K562 (cell line): ENCODE results near the gene DLX4. TPM values are rescaled to one million over a fixed set of nuclear protein-coding genes. Genes with fewer than 3 reads are reported as not detected.

ENCODE experiments used
- ATAC-seq: fragments of 200-7000 bp; cut with Tn5 transposase; 3 replicates; pipeline ENCODE4 v1.9.1; 2020; ENCODE audit warnings: moderate library complexity
- BruUV-seq: library from RNA; stranded (reverse); fragments of 400-500 nt; replicated peaks from 2 replicates; lab custom pipeline; 2021; lab: Mats Ljungman, UMichigan
- CTCF ChIA-PET: fragments of 300-600 bp; formaldehyde crosslinking; extraction: SDS; loops from one replicate; lab custom pipeline; 2021; ENCODE audit warnings: low intra/inter-chr PET ratio; lab: Yijun Ruan, JAX
- POLR2A ChIA-PET: fragments of 300-600, 350-650 bp; sonication (Branson Sonifier 250); formaldehyde crosslinking; extraction: SDS; loops from one replicate; lab custom pipeline; 2021; ENCODE audit warnings: antibody characterized with exemption, inconsistent platforms; lab: Yijun Ruan, JAX
- DNase-seq, 4 experiments: peaks; one replicate each; pipeline versions ENCODE4 v3.0.0 to v3.0.0-alpha.2; 2011 to 2018; ENCODE audit warnings: low spot score in 3 of 4, mixed read lengths in 3 of 4; ENCODE audit errors: extremely low read depth in 1 of 4
- FAIRE-seq: peaks from 2 replicates; lab custom pipeline; 2011; peaks lifted over from hg19 to GRCh38; lab: Jason Lieb, UNC
- H2AFZ ChIP-seq: 2 replicates; pipeline ENCODE4 v1.6.0; 2011; ENCODE audit warnings: low read depth, low read length, control low read depth, inconsistent platforms
- H3K27ac ChIP-seq: fragments of 200-600 bp; 3 replicates; pipeline ENCODE4 v1.8.0; 2011; ENCODE audit warnings: low read depth, mild to moderate bottlenecking, control low read depth, inconsistent platforms, low read length, moderate library complexity, mixed read lengths; ENCODE audit errors: extremely low read depth
- H3K27me3 ChIP-seq, 2 experiments: fragments of 300-600 bp in 1 of 2; 2 replicates in 1 of 2; 3 replicates in 1 of 2; pipeline versions ENCODE4 v1.6.0 to v1.8.0; 2011; ENCODE audit warnings: inconsistent platforms in 2 of 2, low read length in 2 of 2, mild to moderate bottlenecking in 1 of 2, mixed read lengths in 1 of 2, moderate library complexity in 1 of 2; ENCODE audit not compliant: control insufficient read depth in 2 of 2, insufficient read depth in 2 of 2
- H3K36me3 ChIP-seq: fragments of 300-600 bp; 3 replicates; pipeline ENCODE4 v1.8.0; 2011; ENCODE audit warnings: mild to moderate bottlenecking, low read length, inconsistent platforms; ENCODE audit not compliant: control insufficient read depth, insufficient read depth
- H3K4me1 ChIP-seq, 2 experiments: fragments of 200-600 bp in 1 of 2; replicated peaks in 1 of 2; 2 replicates in 1 of 2; 3 replicates in 1 of 2; pipeline versions ENCODE4 v1.5.1 to v1.8.0; 2011; ENCODE audit warnings: inconsistent platforms in 2 of 2, low read length in 2 of 2, mild to moderate bottlenecking in 1 of 2, mixed read lengths in 1 of 2, moderate library complexity in 1 of 2; ENCODE audit not compliant: control insufficient read depth in 2 of 2, insufficient read depth in 2 of 2
- H3K4me2 ChIP-seq: 2 replicates; pipeline ENCODE4 v1.6.1; 2011; ENCODE audit warnings: low read length, control low read depth, inconsistent platforms, mixed read lengths; ENCODE audit not compliant: insufficient read depth
- H3K4me3 ChIP-seq: fragments of 200-600 bp; sonication (generic), shearing (Covaris generic); 2 replicates; pipeline ENCODE4 v1.5.1; 2016; ENCODE audit warnings: control low read depth, inconsistent platforms
- H3K79me2 ChIP-seq: fragments of 200-600 bp; 3 replicates; pipeline ENCODE4 v1.8.0; 2011; ENCODE audit warnings: low read length, inconsistent platforms; ENCODE audit not compliant: control insufficient read depth, insufficient read depth
- H3K9ac ChIP-seq, 2 experiments: 2 replicates each; pipeline versions ENCODE4 v1.6.0 to v1.6.1; 2011; ENCODE audit warnings: low read depth in 2 of 2, low read length in 2 of 2, control low read depth in 1 of 2, inconsistent platforms in 1 of 2, mild to moderate bottlenecking in 1 of 2, mixed read lengths in 1 of 2; ENCODE audit not compliant: insufficient read depth in 1 of 2
- H3K9me1 ChIP-seq: one replicate; pipeline ENCODE4 v1.6.0; 2011; ENCODE audit warnings: inconsistent platforms, mild to moderate bottlenecking, low read length, moderate library complexity; ENCODE audit not compliant: control insufficient read depth, insufficient read depth
- H3K9me3 ChIP-seq: replicated peaks from 2 replicates; pipeline ENCODE4 v1.5.1; 2011; ENCODE audit warnings: low read depth, low read length, inconsistent platforms; ENCODE audit not compliant: control insufficient read depth, insufficient read depth
- H4K20me1 ChIP-seq: replicated peaks from 2 replicates; pipeline ENCODE4 v1.6.1; 2011; ENCODE audit warnings: low read length, inconsistent platforms, mixed read lengths; ENCODE audit not compliant: control insufficient read depth, insufficient read depth
- CXXC5 ChIP-seq: fragments of 250-450 bp; sonication (Bioruptor Pico); IDR thresholded peaks from 2 replicates; pipeline ENCODE4 v1.8.0; 2022; ENCODE audit warnings: inconsistent platforms, mild to moderate bottlenecking, moderate library complexity
- E2F5 ChIP-seq: sonication (generic); formaldehyde crosslinking; IDR thresholded peaks from 2 replicates; pipeline ENCODE4 v1.8.0; 2022; ENCODE audit warnings: mild to moderate bottlenecking, missing genetic modification reagents
- FOXK2 ChIP-seq, 2 experiments: fragments of 450-650 bp; IDR thresholded peaks in 1 of 2; conservative IDR thresholded peaks in 1 of 2; 2 replicates each; pipeline ENCODE4 v1.6.1; 2016; ENCODE audit warnings: low read depth in 2 of 2, mild to moderate bottlenecking in 1 of 2
- FOXM1 ChIP-seq, 2 experiments: fragments of 450-650 bp in 1 of 2; sonication (generic) in 1 of 2; formaldehyde crosslinking in 1 of 2; IDR thresholded peaks; 2 replicates each; pipeline versions ENCODE4 v1.6.1 to v1.9.0; 2017 to 2022; ENCODE audit warnings: low read depth in 2 of 2, mild to moderate bottlenecking in 2 of 2, missing genetic modification reagents in 1 of 2, moderate library complexity in 1 of 2
- HDAC1 ChIP-seq, 2 experiments: fragments of 450-650 bp; IDR thresholded peaks; 2 replicates each; pipeline ENCODE4 v1.6.1; 2016 to 2017; ENCODE audit warnings: inconsistent platforms in 1 of 2, mild to moderate bottlenecking in 1 of 2, moderate library complexity in 1 of 2
- MBD1 ChIP-seq: fragments of 250-450 bp; sonication (Bioruptor Pico); IDR thresholded peaks from 2 replicates; pipeline ENCODE4 v1.8.0; 2022; ENCODE audit warnings: inconsistent platforms
- NFYB ChIP-seq: IDR thresholded peaks from 2 replicates; pipeline ENCODE4 v1.6.1; 2011; ENCODE audit warnings: mild to moderate bottlenecking, moderate library complexity; ENCODE audit not compliant: insufficient read length; ENCODE audit errors: extremely low read depth
- NR2C1 ChIP-seq, 2 experiments: fragments of 450-650 bp; IDR thresholded peaks; 2 replicates each; pipeline ENCODE4 v1.6.1; 2017; ENCODE audit warnings: mild to moderate bottlenecking in 2 of 2, antibody characterized with exemption in 1 of 2, inconsistent platforms in 1 of 2, missing compliant biosample characterization in 1 of 2, missing genetic modification characterization in 1 of 2
- NR2C2 ChIP-seq, 2 experiments: fragments of 200-800 bp in 1 of 2; sonication (Bioruptor generic) in 1 of 2; sonication (generic) in 1 of 2; formaldehyde crosslinking in 1 of 2; IDR thresholded peaks; 2 replicates each; pipeline versions ENCODE4 v1.6.1 to v1.8.0; 2016 to 2022; ENCODE audit warnings: mild to moderate bottlenecking in 1 of 2, missing compliant biosample characterization in 1 of 2, missing genetic modification characterization in 1 of 2, missing genetic modification reagents in 1 of 2
- POLR2AphosphoS2 ChIP-seq: IDR thresholded peaks from 2 replicates; pipeline ENCODE4 v1.6.1; 2012; ENCODE audit warnings: low read length, improper control_type of control experiment
- SAFB2 ChIP-seq: fragments of 200-400 bp; formaldehyde crosslinking; IDR thresholded peaks from 2 replicates; pipeline ENCODE4 v1.6.1; 2018; ENCODE audit warnings: borderline replicate concordance, low read length, low read depth, moderate library complexity; ENCODE audit not compliant: severe bottlenecking
- SIRT6 ChIP-seq: IDR thresholded peaks from one replicate; pipeline ENCODE4 v1.6.1; 2012; ENCODE audit warnings: low read depth, mild to moderate bottlenecking, control low read depth, inconsistent platforms, low read length, moderate library complexity
- TAF7 ChIP-seq: fragments of 450-650 bp; IDR thresholded peaks from 2 replicates; pipeline ENCODE4 v1.6.1; 2016; ENCODE audit warnings: missing genetic modification characterization, missing compliant biosample characterization
- TARDBP ChIP-seq: fragments of 450-650 bp; IDR thresholded peaks from 2 replicates; pipeline ENCODE4 v1.6.1; 2016
- ZEB2 ChIP-seq: fragments of 450-650 bp; IDR thresholded peaks from 2 replicates; pipeline ENCODE4 v1.6.1; 2016
- ZKSCAN3 ChIP-seq: fragments of 250-450 bp; sonication (Bioruptor Pico); IDR thresholded peaks from 2 replicates; pipeline ENCODE4 v1.4.0; 2020
- ZNF253 ChIP-seq: fragments of 250-450 bp; sonication (Bioruptor Pico); conservative IDR thresholded peaks from 2 replicates; pipeline ENCODE4 v1.6.1; 2021; ENCODE audit warnings: mild to moderate bottlenecking
- ZNF511 ChIP-seq: sonication (generic); formaldehyde crosslinking; IDR thresholded peaks from 2 replicates; pipeline ENCODE4 v1.8.0; 2022; ENCODE audit warnings: mild to moderate bottlenecking, missing genetic modification reagents
- WGBS: fragments of 100-300 bp; shearing (Covaris generic); methylation state at CpG from one replicate; pipeline ENCODE4 v1.1.6; 2016; ENCODE audit warnings: low coverage, mixed read lengths; ENCODE audit not compliant: insufficient coverage; ENCODE audit errors: missing lambda C conversion rate; 5-methylcytosine and 5-hydroxymethylcytosine counted together
- in situ Hi-C: fragments of 300-500 bp; cut with MboI; formaldehyde crosslinking; loops from 4 replicates; pipeline ENCODE4 v1.15.0; 2018; ENCODE audit warnings: inconsistent platforms, mixed read lengths
- intact Hi-C: fragments of 100-400 bp; cut with micrococcal nuclease; formaldehyde crosslinking; loops from 2 replicates; pipeline ENCODE4 v1.14.2; 2022
- polyA plus RNA-seq, 8 experiments: library from polyadenylated mRNA; depleted of rRNA in 4 of 8; stranded (reverse) in 5 of 8; unstranded in 3 of 8; fragments of >200 nt; fragmentation: Nextera tagmentation in 2 of 8; fragmentation: Illumina TruSeq in 1 of 8; extraction: Ambion mirVana in 2 of 8; extraction: Trizol in 1 of 8; gene quantifications; 2 replicates each; pipeline versions ENCODE4 v1.2.1 to v1.2.3, GENCODE V29; 2011 to 2014; ENCODE audit warnings: inconsistent platforms in 1 of 8, missing spikeins in 1 of 8
- total RNA-seq, 7 experiments: library from RNA; depleted of rRNA in 6 of 7; stranded (reverse); fragments of >200 nt in 6 of 7; fragmentation: Illumina TruSeq in 2 of 7; extraction: Trizol in 2 of 7; gene quantifications; 2 replicates each; pipeline versions ENCODE4 v1.2.1 to v1.2.3, GENCODE V29; 2011 to 2021; ENCODE audit warnings: low replicate concordance in 1 of 7

Gene DLX4
- total and polyA plus RNA-seq, 9 of the 15 experiments (the other 6 are each of a cell fraction or from before 2014, with no cell fraction given), result 0.15 to 2.2 (median 0.58) TPM

- intact Hi-C loops, result no loop called here
- POLR2A ChIA-PET, result no interaction called here
Measured at GRCh38 chr17:49922095-49922494, 46.9 kb upstream of the DLX4 start.

GRCh38 chr17:49924116-49924515 is 44.9 kb upstream of the DLX4 start:
- H3K9ac ChIP-seq, result no peak overlapping the region
- no peaks in the 10 kb centered on the region for H3K9me3 ChIP-seq
- DNase-seq (no peak), FAIRE-seq (no peak), ATAC-seq (no peak)
- no peak overlapping the region for H3K4me2 ChIP-seq
- peaks cover 6% of the 10 kb centered on the region for H4K20me1 ChIP-seq
- no TSS peak for BruUV-seq
- H3K9me1 ChIP-seq, result no peaks in the 10 kb centered on the region
- in situ Hi-C loops, result no loop called here
- intact Hi-C loops, result no loop called here
- H2AFZ ChIP-seq, result no peak overlapping the region
- H3K4me3 ChIP-seq, result no peak overlapping the region
- peaks cover 4 to 15% of the 10 kb centered on the region in 2 experiments; a peak in 3 of 5 replicates for H3K4me1 ChIP-seq
- ChIA-PET POLR2A (no interaction called here), CTCF (no interaction called here)
- no peak overlapping the region for H3K27ac ChIP-seq
- no peaks in the 10 kb centered on the region for H3K79me2 ChIP-seq
- 0% methylated on average over 13 of the region's 14 CpGs for WGBS
- H3K27me3 ChIP-seq, result peaks cover 9 to 61% of the 10 kb centered on the region in 2 experiments; a peak in 4 of 5 replicates
- H3K36me3 ChIP-seq, result no peaks in the 10 kb centered on the region
- no peak for TF ChIP-seq NFYB
- no peak for TF ChIP-seq E2F5 (CRISPR knock-in tag)
- TF ChIP-seq ZNF511 (CRISPR knock-in tag), result no peak
- TF ChIP-seq ZNF253 (CRISPR knock-in tag), result no peak
- no peak for TF ChIP-seq TARDBP
- no peak for TF ChIP-seq ZEB2
- no peak for TF ChIP-seq HDAC1 (IDR thresholded peaks at IDR 0.05)
- TF ChIP-seq SAFB2, result no peak
- no peak for TF ChIP-seq MBD1 (CRISPR knock-in tag)
- TF ChIP-seq CXXC5 (CRISPR knock-in tag), result no peak
- no peak for TF ChIP-seq TAF7 (tag)
- TF ChIP-seq FOXK2 (conservative IDR thresholded peaks at IDR 0.05 in 1 of 2, IDR thresholded peaks at IDR 0.05 in 1 of 2; ENCODE audit: low read depth in 2 of 2), result no peak

More at GRCh38 chr17:49922095-49922494, 46.9 kb upstream of the DLX4 start:
- DNase-seq (no peak), ATAC-seq (no peak), FAIRE-seq (no peak)
- 0% methylated on average over 4 of the region's 4 CpGs for WGBS
- no peaks in the 10 kb centered on the region for H3K79me2 ChIP-seq
- in situ Hi-C loops, result no loop called here
- H3K27me3 ChIP-seq, result peaks cover 6 to 47% of the 10 kb centered on the region in 2 experiments; a peak in 4 of 5 replicates
- no peak overlapping the region for H3K27ac ChIP-seq
- H3K4me2 ChIP-seq, result no peak overlapping the region
- TF ChIP-seq POLR2AphosphoS2 (no peak), NR2C2 (CRISPR knock-in tag; IDR thresholded peaks at IDR 0.05) (peak; percentile 80), NR2C2 (tag; IDR thresholded peaks at IDR 0.05) (peak; percentile 90), FOXM1 (IDR thresholded peaks at IDR 0.05; ENCODE audit: low read depth) (no peak), FOXM1 (CRISPR knock-in tag; IDR thresholded peaks at IDR 0.05; ENCODE audit: low read depth) (no peak), SIRT6 (no peak), NR2C1 (IDR thresholded peaks at IDR 0.05) (peak; percentile 94), NR2C1 (tag; IDR thresholded peaks at IDR 0.05) (peak; percentile 95), ZKSCAN3 (CRISPR knock-in tag) (no peak)
- H3K9me1 ChIP-seq, result no peaks in the 10 kb centered on the region
- H3K9ac ChIP-seq, result no peak overlapping the region
- no peaks in the 10 kb centered on the region for H4K20me1 ChIP-seq
- CTCF ChIA-PET, result no interaction called here
- H3K36me3 ChIP-seq, result no peaks in the 10 kb centered on the region
- no peak overlapping the region for H3K4me3 ChIP-seq
- H3K4me1 ChIP-seq, result peaks cover 4 to 8% of the 10 kb centered on the region in 2 experiments; a peak in 3 of 5 replicates
- H3K9me3 ChIP-seq, result no peaks in the 10 kb centered on the region
- BruUV-seq, result no TSS peak
- no peak overlapping the region for H2AFZ ChIP-seq
